Ovary (tissue), 9 donors: ENCODE data around the gene MYH4. TPM values are rescaled to one million over a fixed set of nuclear protein-coding genes. Genes with fewer than 3 reads are reported as not detected.

Source experiments
- DNase-seq, 5 donors: peaks; one replicate each; pipeline ENCODE4 v3.0.0-alpha.2; 2019 to 2020
- H3K27ac ChIP-seq, 2 donors: fragments of 200-600 bp; one replicate each; pipeline versions ENCODE4 v1.5.1 to v1.8.0; 2019 to 2022
- H3K27me3 ChIP-seq: fragments of 200-600 bp; one replicate; pipeline ENCODE4 v1.8.0; 2022
- H3K36me3 ChIP-seq: fragments of 200-600 bp; sonication (generic); one replicate; pipeline ENCODE4 v1.5.1; 2019
- H3K4me1 ChIP-seq: one replicate; pipeline ENCODE4 v1.8.1; 2013; ENCODE audit warnings: mild to moderate bottlenecking, moderate library complexity; ENCODE audit not compliant: insufficient read depth
- H3K4me3 ChIP-seq: fragments of 200-600 bp; sonication (generic); one replicate; pipeline ENCODE4 v1.5.1; 2017
- H3K9me3 ChIP-seq, 2 donors: fragments of 200-600 bp in 1 of 2; sonication (generic) in 1 of 2; one replicate each; pipeline versions ENCODE4 v1.5.1 to v1.8.1; 2013 to 2019; ENCODE audit warnings: mild to moderate bottlenecking in 1 of 2, moderate library complexity in 1 of 2
- CTCF ChIP-seq, 3 donors: fragments of 450-650 bp in 2 of 3; fragments of 200-600 bp in 1 of 3; IDR thresholded peaks; one replicate each; pipeline versions ENCODE4 v1.5.1 to v1.8.0; 2016 to 2022; ENCODE audit warnings: antibody characterized with exemption in 3 of 3, mild to moderate bottlenecking in 1 of 3
- EP300 ChIP-seq: sonication (generic); formaldehyde crosslinking; IDR thresholded peaks from one replicate; pipeline ENCODE4 v1.6.1; 2017; ENCODE audit warnings: antibody characterized with exemption
- POLR2A ChIP-seq: fragments of 450-650 bp; IDR thresholded peaks from one replicate; pipeline ENCODE4 v1.6.1; 2017; ENCODE audit warnings: antibody characterized with exemption, mild to moderate bottlenecking, moderate library complexity
- WGBS, 3 donors: extraction: QIAGEN DNeasy Blood & Tissue Kit in 1 of 3; methylation state at CpG; one replicate each; pipeline versions ENCODE4 v1.1.5 to v1.1.7; 2013 to 2017; 5-methylcytosine and 5-hydroxymethylcytosine counted together
- intact Hi-C, 4 donors: fragments of 100-400 bp; cut with DNase I; formaldehyde crosslinking; loops; one replicate each; pipeline versions ENCODE4 v1.11.0 to v1.15.1; 2022 to 2023
- polyA plus RNA-seq, 2 donors: library from polyadenylated mRNA; stranded (reverse); fragments of 200-250 nt in 1 of 2; fragments of 350-450 nt in 1 of 2; fragmentation: Illumina TruSeq in 1 of 2; extraction: RNeasy Lipid Tissue Mini Kit (QIAGEN cat#74804) in 1 of 2; gene quantifications; one replicate each; pipeline ENCODE4 v1.2.3, GENCODE V29; 2013 to 2014
- total RNA-seq, 7 donors: library from RNA; depleted of rRNA in 2 of 7; stranded (reverse); fragments of >200 nt in 2 of 7; fragmentation: NEBNext Ultra II Directional in 3 of 7; extraction: Animal tissue kit (Norgen Biotek cat#: 25700) in 3 of 7; gene quantifications; one replicate each; pipeline versions ENCODE4 v1.1.0 to v1.2.4, GENCODE V29; 2016 to 2023
- donor health status: DM: no; HTN: no; CAD: no; lungs with moderate emphysema.
- donor health status: DM: no; HTN: no; CAD: no.
- donor health status: Bipolar disorder and iron deficiency.
- donor health status: DM: yes; HTN: yes; CAD: no.
- donor health status: DM: no; HTN: no; CAD: no.
- donor health status: DM: yes; HTN: yes; CAD: no.

MYH4 gene
- total and polyA plus RNA-seq, 9 donors, result not detected

- Histone ChIP-seq H3K27me3 (no peaks in the 10 kb centered on the region), H3K9me3 (no peaks in the 10 kb centered on the region), H3K36me3 (no peaks in the 10 kb centered on the region), H3K27ac (no peak overlapping the region), H3K4me3 (no peak overlapping the region), H3K4me1 (no peaks in the 10 kb centered on the region)
- TF ChIP-seq EP300 (no peak), POLR2A (no peak), CTCF (IDR thresholded peaks at IDR 0.05) (no peak)
- DNase-seq, result no peak
- intact Hi-C loops, result no loop called here
- 28 to 37% (median 32%) methylated on average over 3 of the region's 3 CpGs for WGBS, 3 donors
Observed at GRCh38 chr17:10458701-10459100, 10.7 kb downstream of the MYH4 start.

GRCh38 chr17:10457952-10458351, 11.4 kb downstream of the MYH4 start:
- DNase-seq, result no peak
- no peaks in the 10 kb centered on the region for H3K27me3 ChIP-seq
- no peak overlapping the region for H3K27ac ChIP-seq
- H3K4me3 ChIP-seq, result no peak overlapping the region
- WGBS, 3 donors, result 51 to 55% (median 53%) methylated on average over 1 of the region's 1 CpG
- intact Hi-C loops, result no loop called here
- H3K9me3 ChIP-seq, result no peaks in the 10 kb centered on the region
- no peaks in the 10 kb centered on the region for H3K36me3 ChIP-seq
- TF ChIP-seq POLR2A (no peak), EP300 (no peak), CTCF (IDR thresholded peaks at IDR 0.05) (no peak)
- H3K4me1 ChIP-seq, result no peaks in the 10 kb centered on the region

- Histone ChIP-seq H3K4me1 (no peaks in the 10 kb centered on the region), H3K27me3 (no peaks in the 10 kb centered on the region), H3K4me3 (no peak overlapping the region), H3K36me3 (no peaks in the 10 kb centered on the region), H3K27ac (no peak overlapping the region), H3K9me3 (no peaks in the 10 kb centered on the region)
- intact Hi-C loops, result no loop called here
- TF ChIP-seq EP300, result no peak
- TF ChIP-seq CTCF (IDR thresholded peaks at IDR 0.05), result no peak
- TF ChIP-seq POLR2A, result no peak
- no peak for DNase-seq
- WGBS, 3 donors, result 63 to 67% (median 67%) methylated on average over 7 of the region's 7 CpGs
Observed at GRCh38 chr17:10447026-10447931, 22.1 kb downstream of the MYH4 start.

GRCh38 chr17:10439816-10440215, 29.5 kb downstream of the MYH4 start:
- H3K27me3 ChIP-seq, result no peaks in the 10 kb centered on the region
- H3K36me3 ChIP-seq, result no peaks in the 10 kb centered on the region
- no peak overlapping the region for H3K4me3 ChIP-seq
- H3K9me3 ChIP-seq, result peaks cover 0 to 4% of the 10 kb centered on the region in 2 donors
- H3K4me1 ChIP-seq, result no peaks in the 10 kb centered on the region
- no peak for DNase-seq
- TF ChIP-seq EP300, result no peak
- TF ChIP-seq POLR2A, result no peak
- no peak for TF ChIP-seq CTCF (IDR thresholded peaks at IDR 0.05)
- intact Hi-C loops, result no loop called here
- H3K27ac ChIP-seq, result no peak overlapping the region
- 61 to 81% (median 77%) methylated on average over 1 of the region's 1 CpG for WGBS, 3 donors
